T-cell (primary cell): ENCODE results near the gene C1QTNF6. TPM values are rescaled to one million over a fixed set of nuclear protein-coding genes. Genes with fewer than 3 reads are reported as not detected.
"Not testable (repeated sequence)": the region's sequence is repeated elsewhere in the genome, so short reads cannot be mapped to it uniquely, and the experiment has no call there.

Experiments
- ATAC-seq, 4 experiments: fragments of 200-7000 bp in 3 of 4; fragments of 150-1000 bp in 1 of 4; cut with Tn5 transposase; replicated peaks in 1 of 4; 1 replicate in 3 of 4; 2 replicates in 1 of 4; pipeline ENCODE4 v1.10.0; 2021; ENCODE audit warnings: moderate library complexity in 3 of 4, mild to moderate bottlenecking in 2 of 4, moderate number of reproducible peaks in 1 of 4
- CTCF ChIA-PET, 2 donors: fragments of 300-600 bp; sonication (Branson Sonifier 250); formaldehyde crosslinking; loops; one replicate each; lab custom pipeline; 2022; ENCODE audit warnings: antibody characterized with exemption in 2 of 2; lab: Charles Lee
- POLR2A ChIA-PET, 2 donors: fragments of 300-600 bp; sonication (Branson Sonifier 250); formaldehyde crosslinking; loops; one replicate each; lab custom pipeline; 2022; ENCODE audit warnings: antibody characterized with exemption in 2 of 2; lab: Charles Lee
- DNase-seq, 35 experiments: peaks; one replicate each; pipeline versions ENCODE4 v3.0.0 to v3.0.0-alpha.2; 2013 to 2023
- H3K27ac ChIP-seq: one replicate; pipeline ENCODE4 v1.5.1; 2013; ENCODE audit warnings: low read length
- H3K27me3 ChIP-seq, 2 experiments: replicated peaks in 1 of 2; 1 replicate in 1 of 2; 2 replicates in 1 of 2; pipeline versions ENCODE4 v1.6.1 to v1.7.0; 2013; ENCODE audit warnings: low read length in 1 of 2, mixed read lengths in 1 of 2; ENCODE audit not compliant: control insufficient read depth in 2 of 2, insufficient read depth in 2 of 2; ENCODE audit errors: extremely low read depth in 1 of 2
- H3K36me3 ChIP-seq, 2 donors: 1 replicate in 1 of 2; 2 replicates in 1 of 2; pipeline versions ENCODE4 v1.6.1 to v1.7.0; 2013; ENCODE audit warnings: low read length in 1 of 2; ENCODE audit not compliant: control insufficient read depth in 2 of 2, insufficient read depth in 1 of 2; ENCODE audit errors: extremely low read depth in 1 of 2
- H3K4me1 ChIP-seq, 2 experiments: 1 replicate in 1 of 2; 2 replicates in 1 of 2; pipeline versions ENCODE4 v1.6.1 to v1.7.0; 2013; ENCODE audit warnings: low read length in 2 of 2, mixed read lengths in 1 of 2; ENCODE audit not compliant: insufficient read depth in 2 of 2, control insufficient read depth in 1 of 2; ENCODE audit errors: extremely low read depth in 1 of 2
- H3K4me3 ChIP-seq, 2 donors: 1 replicate in 1 of 2; 2 replicates in 1 of 2; pipeline versions ENCODE4 v1.5.1 to v1.7.0; 2013; ENCODE audit warnings: mild to moderate bottlenecking in 2 of 2, low read length in 1 of 2, moderate library complexity in 1 of 2; ENCODE audit not compliant: control insufficient read depth in 1 of 2; ENCODE audit errors: extremely low read depth in 1 of 2
- H3K9me3 ChIP-seq: 2 replicates; pipeline ENCODE4 v1.7.0; 2013
- H3K27ac Mint-ChIP-seq, 2 donors: one replicate each; pipeline ENCODE4 v1.8.0; 2020 to 2021; ENCODE audit warnings: mild to moderate bottlenecking in 2 of 2, mixed read lengths in 2 of 2
- H3K27me3 Mint-ChIP-seq, 2 donors: one replicate each; pipeline ENCODE4 v1.8.0; 2021 to 2022; ENCODE audit warnings: mixed read lengths in 2 of 2
- H3K36me3 Mint-ChIP-seq: one replicate; pipeline ENCODE4 v1.8.0; 2021; ENCODE audit warnings: mixed read lengths
- H3K4me1 Mint-ChIP-seq, 3 donors: one replicate each; pipeline ENCODE4 v1.8.0; 2020 to 2022; ENCODE audit warnings: mixed read lengths in 3 of 3, mild to moderate bottlenecking in 1 of 3
- H3K4me3 Mint-ChIP-seq, 3 donors: one replicate each; pipeline ENCODE4 v1.8.0; 2020 to 2022; ENCODE audit warnings: mild to moderate bottlenecking in 3 of 3, mixed read lengths in 3 of 3, moderate library complexity in 3 of 3
- H3K9me3 Mint-ChIP-seq, 3 donors: one replicate each; pipeline ENCODE4 v1.8.0; 2020 to 2022; ENCODE audit warnings: mixed read lengths in 3 of 3
- WGBS: methylation state at CpG from one replicate; pipeline ENCODE4 v1.1.5; 2013; ENCODE audit warnings: missing lambda C conversion rate; ENCODE audit not compliant: insufficient coverage; 5-methylcytosine and 5-hydroxymethylcytosine counted together
- total RNA-seq, 35 experiments: library from RNA in 6 of 35; stranded (reverse) in 6 of 35; fragments of 120-200 nt in 1 of 35; gene quantifications; one replicate each; pipeline versions ENCODE4 v1.2.1 to v1.2.4 and lab custom pipeline; 2013 to 2026

The C1QTNF6 gene
- total RNA-seq, 5 donors from 2014 or later (not counting 1 experiment from before 2014, with no cell fraction given), result 9.0 to 26.4 (median 22.0) TPM

- Histone ChIP-seq H3K27me3 (no peaks in the 10 kb centered on the region), H3K27ac (no peak overlapping the region), H3K9me3 (no peaks in the 10 kb centered on the region), H3K4me1 (peaks cover 24 to 59% of the 10 kb centered on the region in 2 experiments), H3K36me3 (peaks cover 2 to 9% of the 10 kb centered on the region in 2 donors), H3K4me3 (no peak overlapping the region)
- Mint-ChIP-seq H3K4me3 (no peak overlapping the region), H3K9me3 (no peaks in the 10 kb centered on the region), H3K36me3 (no peaks in the 10 kb centered on the region), H3K4me1 (peaks cover 42 to 58% (median 44%) of the 10 kb centered on the region in 3 donors), H3K27ac (peak overlapping the region; percentile 76 to 78), H3K27me3 (no peaks in the 10 kb centered on the region)
- no peak for ATAC-seq
- 84% methylated on average over 3 of the region's 5 CpGs for WGBS
- POLR2A ChIA-PET, result no interaction called here
- CTCF ChIA-PET, result interaction anchor here (0.5 to 0.7 kb wide), 3 partner anchors 45 to 393 kb away, joined by 3 to 4 read pairs (median 3); no protein-coding TSS in a partner anchor
- DNase-seq, result no peak
Measured at GRCh38 chr22:37205046-37205445, 17.0 kb upstream of the C1QTNF6 start.

- Histone ChIP-seq H3K4me3 (no peak overlapping the region), H3K9me3 (no peaks in the 10 kb centered on the region), H3K27ac (no peak overlapping the region), H3K27me3 (no peaks in the 10 kb centered on the region), H3K4me1 (peaks cover 25 to 64% of the 10 kb centered on the region in 2 experiments), H3K36me3 (peaks cover 2 to 9% of the 10 kb centered on the region in 2 donors)
- ChIA-PET CTCF (no interaction called here), POLR2A (no interaction called here)
- Mint-ChIP-seq H3K9me3 (no peaks in the 10 kb centered on the region), H3K4me3 (no peak overlapping the region), H3K27ac (peak overlapping the region in 1 of 2 donors; percentile 76), H3K4me1 (peaks cover 42 to 51% (median 47%) of the 10 kb centered on the region in 3 donors), H3K27me3 (no peaks in the 10 kb centered on the region), H3K36me3 (no peaks in the 10 kb centered on the region)
- DNase-seq (no peak), ATAC-seq (no peak)
- 80% methylated on average over 5 of the region's 5 CpGs for WGBS
Measured at GRCh38 chr22:37204045-37204655, 16.1 kb upstream of the C1QTNF6 start.

- no peak for DNase-seq
- Histone ChIP-seq H3K4me1 (peaks cover 22 to 64% of the 10 kb centered on the region in 2 experiments), H3K27ac (no peak overlapping the region), H3K4me3 (no peak overlapping the region), H3K36me3 (peaks cover 2 to 9% of the 10 kb centered on the region in 2 donors), H3K9me3 (no peaks in the 10 kb centered on the region), H3K27me3 (no peaks in the 10 kb centered on the region)
- ChIA-PET CTCF (no interaction called here), POLR2A (no interaction called here)
- Mint-ChIP-seq H3K27ac (peak overlapping the region in 1 of 2 donors; percentile 76), H3K27me3 (no peaks in the 10 kb centered on the region), H3K36me3 (no peaks in the 10 kb centered on the region), H3K9me3 (no peaks in the 10 kb centered on the region), H3K4me1 (peaks cover 36 to 45% (median 41%) of the 10 kb centered on the region in 3 donors), H3K4me3 (no peak overlapping the region)
- ATAC-seq, result no peak
- WGBS, result 82% methylated on average over 13 of the region's 16 CpGs
Measured at GRCh38 chr22:37203354-37204044, 15.5 kb upstream of the C1QTNF6 start.

GRCh38 chr22:37202716-37203115 lies 14.7 kb upstream of the C1QTNF6 start:
- Mint-ChIP-seq H3K27ac (peak overlapping the region in 1 of 2 donors; percentile 16), H3K9me3 (no peaks in the 10 kb centered on the region), H3K36me3 (no peaks in the 10 kb centered on the region), H3K27me3 (no peaks in the 10 kb centered on the region), H3K4me1 (peaks cover 35 to 44% (median 40%) of the 10 kb centered on the region in 3 donors), H3K4me3 (peak overlapping the region in 1 of 3 donors; percentile 7)
- H3K27me3 ChIP-seq, result no peaks in the 10 kb centered on the region
- H3K4me1 ChIP-seq, result peaks cover 19 to 63% of the 10 kb centered on the region in 2 experiments
- WGBS, result 85% methylated on average over 3 of the region's 10 CpGs
- H3K4me3 ChIP-seq, result no peak overlapping the region
- peaks cover 2 to 9% of the 10 kb centered on the region in 2 donors for H3K36me3 ChIP-seq
- no peaks in the 10 kb centered on the region for H3K9me3 ChIP-seq
- POLR2A ChIA-PET, result no interaction called here
- H3K27ac ChIP-seq, result no peak overlapping the region
- DNase-seq (no peak), ATAC-seq (no peak)
- CTCF ChIA-PET, result no interaction called here

GRCh38 chr22:37202001-37202555 lies 14.0 kb upstream of the C1QTNF6 start:
- H3K9me3 Mint-ChIP-seq, result no peaks in the 10 kb centered on the region
- H3K27ac Mint-ChIP-seq, result peak overlapping the region; percentile 61 to 66
- no peak overlapping the region for H3K4me3 ChIP-seq
- WGBS, result 100% methylated on average over 2 of the region's 5 CpGs
- H3K27me3 ChIP-seq, result no peaks in the 10 kb centered on the region
- peaks cover 0 to 4% of the 10 kb centered on the region in 2 donors for H3K36me3 ChIP-seq
- CTCF ChIA-PET, result interaction anchor here in 1 of 2 donors (0.6 to 0.7 kb wide), 2 partner anchors 16 to 21 kb away, joined by 3 to 4 read pairs; no protein-coding TSS in a partner anchor
- POLR2A ChIA-PET, result no interaction called here
- no peaks in the 10 kb centered on the region for H3K27me3 Mint-ChIP-seq
- DNase-seq (no peak), ATAC-seq (no peak)
- H3K4me3 Mint-ChIP-seq, result peak overlapping the region in 1 of 3 donors; percentile 31
- no peak overlapping the region for H3K27ac ChIP-seq
- no peaks in the 10 kb centered on the region for H3K9me3 ChIP-seq
- H3K4me1 ChIP-seq, result peaks cover 15 to 63% of the 10 kb centered on the region in 2 experiments
- H3K36me3 Mint-ChIP-seq, result no peaks in the 10 kb centered on the region
- peaks cover 36 to 44% (median 41%) of the 10 kb centered on the region in 3 donors for H3K4me1 Mint-ChIP-seq

GRCh38 chr22:37201443-37201820 lies 13.4 kb upstream of the C1QTNF6 start:
- WGBS, result 100% methylated on average over 1 of the region's 6 CpGs
- H3K4me3 ChIP-seq, H3K9me3 Mint-ChIP-seq, H3K27me3 Mint-ChIP-seq, ATAC-seq, H3K27ac ChIP-seq, H3K36me3 Mint-ChIP-seq, H3K36me3 ChIP-seq, POLR2A ChIA-PET, DNase-seq, H3K9me3 ChIP-seq, H3K27me3 ChIP-seq, CTCF ChIA-PET: not testable (repeated sequence)
- Mint-ChIP-seq H3K4me3 (peak overlapping the region in 1 of 3 donors; percentile 31), H3K4me1 (peaks cover 36 to 44% (median 40%) of the 10 kb centered on the region in 3 donors), H3K27ac (peak overlapping the region in 1 of 2 donors; percentile 61)
- peaks cover 15 to 64% of the 10 kb centered on the region in 2 experiments for H3K4me1 ChIP-seq
